ENCODE data around the gene CRKL.

Gene CRKL

DNA sequence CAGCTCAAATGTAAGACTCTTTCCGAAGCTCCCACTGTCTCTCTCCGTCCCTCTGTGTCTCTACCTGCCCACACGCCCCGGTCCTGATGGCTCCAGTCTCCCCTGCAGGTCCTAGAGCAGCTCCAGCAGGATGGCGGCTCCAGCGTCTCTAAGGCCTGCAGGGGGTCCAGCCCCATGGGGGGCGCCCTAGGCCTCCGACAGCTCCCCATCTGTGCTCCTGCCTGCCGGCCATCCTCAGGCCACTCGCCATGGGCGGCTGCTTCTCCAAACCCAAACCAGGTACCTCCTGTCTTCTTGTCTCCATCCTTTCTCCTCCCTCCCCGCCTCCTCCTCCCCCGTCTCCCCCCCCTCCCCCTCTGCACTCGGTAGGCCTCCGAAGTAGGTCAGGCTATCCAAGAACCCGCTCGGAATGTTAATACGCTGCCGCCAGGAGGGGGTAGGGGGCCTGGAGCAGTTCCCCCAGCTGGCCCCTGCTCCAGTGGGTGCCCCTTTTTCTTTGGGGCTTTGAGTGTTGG, 50.5 kb downstream of the CRKL start:
- DNase-seq = no peak

DNA sequence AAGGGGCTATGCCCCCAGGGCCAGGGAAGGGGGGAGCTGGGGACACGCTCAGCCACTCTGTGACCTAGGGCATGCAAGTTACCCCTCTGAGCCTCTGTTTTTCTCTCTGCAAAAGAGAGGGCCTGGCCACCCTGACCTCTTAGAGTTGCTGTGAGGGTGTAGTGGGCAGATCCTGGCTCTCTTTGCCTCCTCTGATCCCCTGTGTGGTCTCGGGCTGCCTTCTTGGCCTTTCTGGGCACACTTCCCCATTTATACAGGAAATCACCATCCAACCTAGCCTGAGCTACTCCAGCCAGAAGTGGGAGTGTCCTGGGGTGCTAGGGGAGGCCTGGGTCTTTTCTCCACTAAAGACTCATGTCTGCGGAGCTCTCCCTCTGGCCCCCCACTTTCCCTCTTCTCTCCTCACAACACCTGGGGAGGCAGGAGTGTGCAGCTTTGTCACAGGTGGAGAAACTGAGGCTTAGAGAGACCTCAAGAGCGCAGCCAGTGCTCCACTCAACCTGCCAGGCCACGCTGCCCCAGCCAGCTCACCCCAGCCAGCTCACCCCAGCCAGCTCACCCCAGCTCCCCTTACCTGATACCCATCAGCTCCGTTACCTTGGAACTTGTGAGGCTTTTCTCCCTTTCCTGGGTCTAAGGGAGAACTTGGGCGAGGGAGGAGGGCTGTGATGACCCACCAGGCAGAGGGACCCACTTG, 51.2 kb downstream of the CRKL start:
- peak in 1 of 2 donors; percentile 26 for DNase-seq

DNA sequence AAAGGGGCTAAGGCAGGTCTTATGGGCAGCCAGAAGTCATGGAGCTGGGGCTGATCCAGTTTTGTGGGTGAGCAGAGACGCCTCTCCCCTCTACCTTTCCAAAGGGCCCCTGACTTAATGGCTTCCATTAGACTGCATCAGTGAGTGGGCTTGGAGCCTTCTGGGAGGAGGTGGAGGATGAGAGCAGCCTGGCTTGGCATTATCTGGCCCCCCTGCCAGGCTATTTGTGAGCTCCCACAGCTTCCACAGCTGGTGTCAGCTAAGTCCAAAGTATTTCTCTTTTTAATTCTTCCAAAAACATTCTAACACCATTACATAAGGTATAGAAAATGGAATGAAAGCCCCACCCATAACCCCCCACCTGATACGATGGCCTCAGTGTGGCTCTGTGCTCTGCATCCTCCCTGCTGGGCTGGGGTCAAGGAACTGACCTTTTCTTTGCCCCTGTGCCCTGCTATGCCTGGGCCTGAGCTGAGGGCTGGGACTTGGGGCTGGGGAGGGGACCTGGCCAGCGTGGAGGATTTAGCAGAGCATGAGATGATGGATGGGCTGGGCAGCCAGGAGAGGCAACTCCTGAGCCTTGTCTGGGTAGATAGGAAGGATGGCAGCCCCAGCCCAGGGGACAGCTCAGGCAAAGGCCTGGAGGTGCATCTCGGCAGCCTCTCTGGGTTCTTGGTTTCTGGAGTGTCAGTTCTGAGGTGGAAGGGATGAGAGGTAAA, 53.9 kb downstream of the CRKL start:
- DNase-seq = no peak

DNA sequence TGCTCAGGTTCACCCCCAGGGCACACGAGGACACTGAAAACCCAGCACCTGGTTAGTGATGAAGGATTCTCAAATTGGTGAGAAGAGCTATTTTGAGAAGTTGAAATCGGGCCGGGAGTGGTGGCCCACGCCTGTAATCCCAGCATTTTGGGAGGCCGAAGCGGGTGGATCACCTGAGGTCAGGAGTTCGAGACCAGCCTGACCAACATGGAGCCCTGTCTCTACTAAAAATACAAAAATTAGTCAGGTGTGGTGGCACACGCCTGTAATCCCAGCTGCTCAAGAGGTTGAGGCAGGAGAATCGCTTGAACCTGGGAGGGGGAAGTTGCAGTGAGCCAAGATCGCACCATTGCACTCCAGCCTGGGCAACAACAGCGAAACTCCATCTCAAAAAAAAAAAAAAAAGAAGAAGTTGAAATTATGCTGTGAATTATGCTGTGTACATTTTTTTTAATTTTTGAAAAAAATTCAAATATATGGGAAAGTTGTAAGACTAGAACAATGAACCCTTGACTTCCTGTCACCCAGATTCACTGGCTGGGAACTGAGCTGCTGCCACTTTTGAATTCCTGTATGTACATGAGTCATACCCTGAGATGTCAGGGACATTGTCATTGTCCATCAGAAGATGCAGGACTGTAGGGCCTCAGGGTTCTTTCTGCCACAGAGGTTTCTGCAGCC, 54.9 kb downstream of the CRKL start:
- peak in 1 of 2 donors; percentile 22 for DNase-seq

- DNase-seq = no peak
These were observed 55.8 kb downstream of the CRKL start for GRCh38 chr22:20972933-20973577.

GRCh38 chr22:20973634-20974286, 56.6 kb downstream of the CRKL start:
- no peak for DNase-seq

- DNase-seq = no peak
These were observed 57.2 kb downstream of the CRKL start for GRCh38 chr22:20974336-20974955.

GRCh38 chr22:20975541-20976290, 58.5 kb downstream of the CRKL start:
- DNase-seq = no peak

DNA sequence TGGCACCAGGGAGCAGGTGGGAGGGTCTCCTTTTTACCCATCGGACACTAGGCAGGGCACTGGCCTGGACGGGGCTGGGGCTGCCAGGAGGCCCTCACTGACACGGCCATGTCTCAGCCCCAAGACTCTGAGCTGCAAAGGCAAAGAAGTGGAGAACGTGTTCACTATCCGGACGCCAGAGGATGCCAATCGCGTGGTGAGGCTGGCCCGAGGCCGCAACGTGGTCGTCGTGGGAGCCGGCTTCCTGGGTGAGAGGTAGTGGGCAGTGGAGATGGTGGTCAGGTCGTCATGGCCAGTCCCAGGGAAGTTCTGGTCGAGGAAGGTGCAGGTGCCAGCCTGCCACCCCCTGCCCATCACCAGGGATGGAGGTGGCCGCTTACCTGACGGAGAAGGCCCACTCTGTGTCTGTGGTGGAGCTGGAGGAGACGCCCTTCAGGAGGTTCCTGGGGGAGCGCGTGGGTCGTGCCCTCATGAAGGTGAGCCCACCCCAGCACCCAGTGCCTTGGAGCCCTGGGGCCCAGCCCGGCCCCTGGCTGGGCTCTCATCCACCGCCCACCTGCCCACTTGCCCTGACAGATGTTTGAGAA, 59.2 kb downstream of the CRKL start:
- no peak for DNase-seq

DNA sequence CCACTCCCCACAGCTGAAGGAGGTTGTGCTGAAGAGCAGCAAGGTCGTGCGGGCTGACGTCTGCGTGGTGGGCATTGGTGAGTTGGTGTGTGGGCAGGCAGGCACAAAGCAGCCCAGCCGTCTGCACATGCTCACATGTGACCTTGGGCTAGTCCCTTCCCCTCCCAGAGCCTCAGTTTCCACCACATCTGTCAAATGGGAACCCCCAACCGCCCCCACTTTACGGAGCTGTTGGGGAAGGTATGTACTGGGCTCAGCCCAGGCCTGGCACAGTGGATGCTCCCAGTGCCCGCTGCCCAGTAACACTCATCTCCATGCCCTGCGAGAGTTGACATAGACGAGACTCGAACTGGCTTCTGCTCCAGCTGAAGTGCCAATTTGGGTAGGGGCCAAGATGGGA, 59.8 kb downstream of the CRKL start:
- no peak for DNase-seq

- no peak for DNase-seq
These were observed 60.4 kb downstream of the CRKL start for GRCh38 chr22:20977516-20978170.

DNA sequence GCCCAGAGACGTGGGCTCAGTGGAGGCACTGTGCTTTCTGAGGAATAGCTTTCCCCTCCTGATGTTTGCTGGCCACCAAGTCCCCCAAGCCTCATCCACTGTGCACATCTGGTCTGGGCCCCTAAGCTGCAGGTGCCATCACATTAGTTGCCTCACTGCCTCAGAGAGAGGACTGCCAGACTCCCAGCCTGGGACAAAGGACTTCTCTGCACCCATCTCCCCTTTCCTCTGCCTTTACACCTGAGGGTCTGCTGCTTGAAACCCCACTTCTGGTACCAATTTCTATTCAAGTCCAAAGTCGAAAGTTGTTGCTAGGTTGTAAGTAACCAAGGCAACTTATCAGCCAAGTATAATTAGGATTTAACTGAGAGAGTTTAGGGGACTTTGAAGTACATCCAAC, 61.2 kb downstream of the CRKL start:
- no peak for DNase-seq

- DNase-seq = peak; percentile 67 to 87
These were observed 62.1 kb downstream of the CRKL start for GRCh38 chr22:20979243-20979809.

DNA sequence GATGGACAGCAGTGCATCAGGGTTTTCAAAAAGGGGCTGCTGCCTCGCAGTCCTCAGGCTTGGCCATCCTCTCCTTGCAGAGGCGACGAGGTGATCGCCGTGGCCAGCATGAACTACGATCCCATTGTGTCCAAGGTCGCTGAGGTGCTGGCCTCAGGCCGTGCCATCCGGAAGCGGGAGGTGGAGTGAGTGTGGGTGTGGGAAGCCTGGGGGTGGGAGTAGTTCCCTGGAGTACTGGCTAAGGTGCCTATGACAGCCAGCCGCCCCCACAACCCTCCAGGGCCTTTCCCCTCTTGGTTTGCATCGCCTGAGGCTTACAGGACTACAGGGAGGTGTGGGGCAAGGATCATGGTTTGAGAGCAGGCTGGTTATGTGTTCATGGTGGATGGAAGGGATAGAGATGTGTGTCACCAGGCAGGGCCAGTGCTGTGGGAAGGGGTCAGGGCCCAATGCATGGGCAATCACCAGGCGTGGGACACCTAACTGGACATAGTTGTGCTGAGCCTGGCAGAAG, 62.8 kb downstream of the CRKL start:
- no peak for DNase-seq

GRCh38 chr22:20980523-20980922, 63.3 kb downstream of the CRKL start:
- no peak for DNase-seq

GRCh38 chr22:20980938-20981722, 63.9 kb downstream of the CRKL start:
- DNase-seq = no peak

DNA sequence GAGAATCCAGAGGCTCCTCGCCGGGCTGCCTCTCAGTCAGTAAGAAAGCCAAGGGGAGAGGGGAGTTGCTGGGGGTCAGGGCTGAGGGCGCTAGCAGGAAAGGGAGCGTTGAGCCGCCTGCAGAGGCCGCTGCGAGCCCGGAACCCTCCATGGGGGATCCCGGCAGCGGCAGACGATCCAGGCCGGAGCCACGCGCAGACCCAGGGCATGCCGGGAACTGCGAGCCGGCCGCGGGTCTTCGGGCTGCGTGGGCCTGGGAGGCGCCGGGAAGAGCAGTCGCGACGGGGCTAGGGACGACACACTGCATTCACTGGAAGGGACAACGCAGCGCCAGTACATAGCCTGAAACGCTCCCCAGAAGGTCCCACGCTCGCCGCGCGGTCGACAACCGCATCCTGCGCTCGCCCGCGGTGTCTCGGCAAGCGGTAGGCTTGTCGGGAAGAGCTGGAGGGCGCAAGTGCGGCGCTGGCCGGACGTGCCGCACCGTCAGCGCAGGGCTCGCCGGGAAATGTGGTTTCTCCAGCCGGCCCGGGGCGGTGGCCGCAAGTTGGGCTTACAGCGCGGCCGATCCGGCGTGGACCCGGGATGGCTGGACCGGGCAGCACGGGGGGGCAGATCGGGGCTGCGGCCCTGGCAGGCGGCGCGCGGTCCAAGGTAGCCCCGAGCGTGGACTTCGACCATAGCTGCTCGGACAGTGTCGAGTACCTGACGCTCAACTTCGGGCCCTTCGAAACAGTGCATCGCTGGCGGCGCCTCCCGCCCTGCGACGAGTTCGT, 64.8 kb downstream of the CRKL start, which contains the start of gene LZTR1:
TSS of gene LZTR1 (plus strand) at position 511 of the 776 bp plus-strand sequence. CDS start at position 586, 75 bp downstream.
- DNase-seq = peak; percentile 64 to 76

GRCh38 chr22:20982563-20982882, 65.3 kb downstream of the CRKL start:
- DNase-seq = no peak

All from CD4-positive, alpha-beta T cell treated with Interleukin-1 beta for 1 hour (primary cell).